Measurements from ENCODE around the gene AGAP1.

Gene AGAP1

DNA sequence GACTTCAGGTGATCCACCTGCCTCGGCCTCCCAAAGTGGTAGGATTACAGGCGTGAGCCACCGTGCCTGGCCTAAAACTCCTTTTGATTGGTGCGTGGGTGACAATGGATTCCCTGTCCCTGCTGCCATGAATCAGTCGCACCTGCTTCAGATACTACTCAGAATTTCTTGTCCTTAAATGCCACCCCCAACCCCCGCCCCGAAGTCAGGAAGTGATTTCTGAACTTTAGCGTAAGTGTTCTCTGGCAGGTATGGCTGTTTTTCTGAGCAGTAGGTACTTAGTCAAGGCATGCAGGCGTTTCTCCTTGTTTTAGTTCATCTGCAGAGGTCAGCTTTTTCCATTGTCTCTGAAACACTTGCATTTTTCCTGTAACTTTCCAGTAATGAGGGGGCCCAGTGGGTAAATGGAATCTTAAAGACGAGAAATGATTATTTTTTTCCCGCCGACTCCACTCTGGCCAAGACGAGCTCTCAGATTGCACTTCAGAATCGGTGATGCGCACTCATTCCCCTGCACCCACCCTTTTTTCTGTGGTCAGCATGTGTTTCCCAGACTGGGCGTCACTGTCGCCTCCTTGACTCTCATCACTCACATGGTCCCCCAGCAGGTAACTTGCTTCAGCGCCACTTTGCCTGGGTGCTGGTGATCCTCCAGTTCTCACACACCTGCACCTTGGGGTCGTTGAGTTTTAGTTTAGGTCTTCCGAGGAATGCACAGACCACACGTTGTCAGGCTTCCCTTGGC is 494.6 kb downstream of the AGAP1 start:
- Histone ChIP-seq H3K27ac (no peak overlapping the region), H3K4me3 (ENCODE audit: low read depth, low read length) (no peak overlapping the region), H3K27me3 (replicated peaks) (no peaks in the 10 kb centered on the region), H3K36me3 (replicated peaks) (no peaks in the 10 kb centered on the region)
- no peak for DNase-seq
- in situ Hi-C loops (cut with HindIII; ENCODE audit: low pct_ligation_motif_present, low sequenced_read_pairs), result no loop called here
- TF ChIP-seq, protein P1, sequence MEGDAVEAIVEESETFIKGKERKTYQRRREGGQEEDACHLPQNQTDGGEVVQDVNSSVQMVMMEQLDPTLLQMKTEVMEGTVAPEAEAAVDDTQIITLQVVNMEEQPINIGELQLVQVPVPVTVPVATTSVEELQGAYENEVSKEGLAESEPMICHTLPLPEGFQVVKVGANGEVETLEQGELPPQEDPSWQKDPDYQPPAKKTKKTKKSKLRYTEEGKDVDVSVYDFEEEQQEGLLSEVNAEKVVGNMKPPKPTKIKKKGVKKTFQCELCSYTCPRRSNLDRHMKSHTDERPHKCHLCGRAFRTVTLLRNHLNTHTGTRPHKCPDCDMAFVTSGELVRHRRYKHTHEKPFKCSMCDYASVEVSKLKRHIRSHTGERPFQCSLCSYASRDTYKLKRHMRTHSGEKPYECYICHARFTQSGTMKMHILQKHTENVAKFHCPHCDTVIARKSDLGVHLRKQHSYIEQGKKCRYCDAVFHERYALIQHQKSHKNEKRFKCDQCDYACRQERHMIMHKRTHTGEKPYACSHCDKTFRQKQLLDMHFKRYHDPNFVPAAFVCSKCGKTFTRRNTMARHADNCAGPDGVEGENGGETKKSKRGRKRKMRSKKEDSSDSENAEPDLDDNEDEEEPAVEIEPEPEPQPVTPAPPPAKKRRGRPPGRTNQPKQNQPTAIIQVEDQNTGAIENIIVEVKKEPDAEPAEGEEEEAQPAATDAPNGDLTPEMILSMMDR (IDR thresholded peaks at IDR 0.05; ENCODE audit: low read depth, low read length, missing control alignments), result no peak

DNA sequence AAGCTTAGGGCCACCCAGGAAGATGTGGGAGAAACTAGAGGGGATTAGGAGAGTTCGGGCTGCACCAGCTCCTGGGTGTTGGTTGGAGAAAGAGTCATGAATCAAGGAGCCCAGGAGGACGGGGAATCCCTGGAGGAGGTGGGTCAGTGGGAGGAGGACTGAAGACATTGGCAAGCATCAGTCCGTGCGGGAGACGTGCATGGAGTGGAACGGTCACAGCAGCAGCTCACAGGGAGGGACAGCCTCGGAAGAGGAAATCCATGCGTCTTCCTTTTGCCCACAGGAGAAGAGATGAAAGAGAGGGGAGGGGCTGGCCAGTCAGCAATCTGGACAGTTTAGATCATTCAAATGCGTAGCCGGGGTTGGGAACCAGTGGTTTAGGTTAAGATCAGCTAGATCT is 495.7 kb downstream of the AGAP1 start:
- TF ChIP-seq, protein P1 (IDR thresholded peaks at IDR 0.05; ENCODE audit: low read depth, low read length, missing control alignments), result no peak
- no peak for DNase-seq
- Histone ChIP-seq H3K27me3 (replicated peaks) (no peaks in the 10 kb centered on the region), H3K4me3 (ENCODE audit: low read depth, low read length) (no peak overlapping the region), H3K27ac (no peak overlapping the region), H3K36me3 (replicated peaks) (no peaks in the 10 kb centered on the region)
- in situ Hi-C loops (cut with HindIII; ENCODE audit: low pct_ligation_motif_present, low sequenced_read_pairs), result no loop called here

DNA sequence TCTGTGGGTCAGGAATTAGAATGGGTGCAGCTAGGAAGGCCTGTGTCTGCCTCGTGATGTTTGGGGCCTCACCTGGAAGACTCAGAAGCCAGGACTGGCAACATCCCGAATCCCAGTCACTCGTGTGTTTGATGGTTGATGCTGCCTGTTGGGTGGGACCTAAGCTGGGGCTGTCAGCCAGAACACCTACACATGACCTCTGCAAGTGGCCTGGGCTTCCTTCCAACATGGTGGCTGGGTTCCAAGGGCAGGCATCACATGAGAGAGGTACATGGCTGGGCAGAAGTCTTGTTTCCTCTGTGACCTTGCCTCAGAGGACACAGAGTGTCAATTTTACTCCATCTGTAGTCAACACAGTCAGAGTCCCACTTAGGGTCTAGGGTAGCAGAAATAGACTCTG is 496.5 kb downstream of the AGAP1 start:
- Histone ChIP-seq H3K27ac (no peak overlapping the region), H3K36me3 (replicated peaks) (no peaks in the 10 kb centered on the region), H3K4me3 (ENCODE audit: low read depth, low read length) (no peak overlapping the region), H3K27me3 (replicated peaks) (no peaks in the 10 kb centered on the region)
- no peak for DNase-seq
- in situ Hi-C loops (cut with HindIII; ENCODE audit: low pct_ligation_motif_present, low sequenced_read_pairs), result no loop called here
- TF ChIP-seq, protein P1 (IDR thresholded peaks at IDR 0.05; ENCODE audit: low read depth, low read length, missing control alignments), result no peak

DNA sequence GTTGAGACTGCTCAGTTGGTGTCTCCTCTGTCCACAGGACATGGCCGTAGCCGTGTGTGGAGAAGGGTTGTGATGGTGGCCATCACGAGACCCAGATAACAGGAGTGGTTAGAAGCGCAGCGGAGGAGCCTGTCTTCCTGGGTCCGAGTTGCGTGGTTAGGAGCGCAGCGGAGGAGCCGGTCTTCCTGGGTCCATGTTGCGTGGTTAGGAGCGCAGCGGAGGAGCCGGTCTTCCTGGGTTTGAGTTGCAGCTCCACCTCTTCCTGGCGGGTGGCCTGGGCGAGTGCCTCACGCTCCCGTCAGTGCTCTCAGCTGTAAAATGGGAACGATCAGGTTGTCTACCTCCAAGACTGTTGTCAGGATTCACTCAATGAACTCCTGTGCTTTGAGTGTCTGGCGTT is 498.2 kb downstream of the AGAP1 start:
- Histone ChIP-seq H3K27ac (no peak overlapping the region), H3K36me3 (replicated peaks) (no peaks in the 10 kb centered on the region), H3K27me3 (replicated peaks) (no peaks in the 10 kb centered on the region), H3K4me3 (ENCODE audit: low read depth, low read length) (no peak overlapping the region)
- DNase-seq, result no peak
- TF ChIP-seq, protein P1 (IDR thresholded peaks at IDR 0.05; ENCODE audit: low read depth, low read length, missing control alignments), result no peak
- in situ Hi-C loops (cut with HindIII; ENCODE audit: low pct_ligation_motif_present, low sequenced_read_pairs), result no loop called here

DNA sequence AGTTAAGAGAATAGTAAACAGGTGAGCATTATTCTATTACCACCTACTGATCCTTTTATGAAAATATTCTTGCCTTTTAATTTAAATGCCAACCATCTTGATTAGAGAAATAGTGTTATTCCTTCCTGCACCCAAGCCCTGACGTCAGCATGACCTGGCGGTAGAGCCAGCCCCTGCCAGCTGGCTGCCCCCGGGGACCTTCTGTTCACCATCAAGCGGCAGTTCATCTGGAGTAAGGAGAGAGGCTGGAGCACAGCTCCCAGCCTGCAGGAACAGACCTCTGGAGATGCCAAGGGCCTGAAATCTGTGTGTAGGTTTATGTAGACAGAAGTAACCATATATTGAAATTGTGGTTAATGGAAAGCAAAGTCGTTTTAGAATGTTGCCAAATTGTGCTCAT is 502.6 kb downstream of the AGAP1 start:
- Histone ChIP-seq H3K27me3 (replicated peaks) (no peaks in the 10 kb centered on the region), H3K27ac (no peak overlapping the region), H3K4me3 (ENCODE audit: low read depth, low read length) (no peak overlapping the region), H3K36me3 (replicated peaks) (no peaks in the 10 kb centered on the region)
- no peak for DNase-seq
- TF ChIP-seq, protein P1 (IDR thresholded peaks at IDR 0.05; ENCODE audit: low read depth, low read length, missing control alignments), result no peak
- in situ Hi-C loops (cut with HindIII; ENCODE audit: low pct_ligation_motif_present, low sequenced_read_pairs), result no loop called here

DNA sequence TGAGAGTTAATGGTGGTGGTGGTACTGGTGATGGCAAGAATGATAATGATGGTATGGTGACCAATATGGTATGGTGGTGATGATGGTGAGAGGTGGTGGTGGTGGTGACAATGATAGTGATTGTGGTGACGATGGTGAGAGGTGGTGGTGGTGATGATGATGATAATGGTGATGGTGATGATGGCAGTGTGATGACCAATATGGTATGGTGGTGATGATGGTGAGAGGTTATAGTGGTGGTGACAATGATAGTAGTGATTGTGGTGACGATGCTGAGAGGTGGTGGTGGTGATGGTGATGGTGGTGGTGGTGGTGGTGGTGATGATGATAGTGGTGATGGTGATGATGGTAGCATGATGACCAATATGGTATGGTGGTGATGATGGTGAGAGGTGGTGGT is 505.2 kb downstream of the AGAP1 start:
- Histone ChIP-seq H3K27ac (no peak overlapping the region), H3K27me3 (replicated peaks) (no peaks in the 10 kb centered on the region), H3K36me3 (replicated peaks) (no peaks in the 10 kb centered on the region), H3K4me3 (ENCODE audit: low read depth, low read length) (no peak overlapping the region)
- TF ChIP-seq, protein P1 (IDR thresholded peaks at IDR 0.05; ENCODE audit: low read depth, low read length, missing control alignments), result no peak
- DNase-seq, result no peak
- in situ Hi-C loops (cut with HindIII; ENCODE audit: low pct_ligation_motif_present, low sequenced_read_pairs), result no loop called here

Measured in brain microvascular endothelial cell (primary cell).